ENCODE results near the gene SHB. TPM values are rescaled to one million over a fixed set of nuclear protein-coding genes. Genes with fewer than 3 reads are reported as not detected.

The SHB gene
- total RNA-seq, 2 experiments from 2014 or later = 1.1 to 1.2 TPM

DNA sequence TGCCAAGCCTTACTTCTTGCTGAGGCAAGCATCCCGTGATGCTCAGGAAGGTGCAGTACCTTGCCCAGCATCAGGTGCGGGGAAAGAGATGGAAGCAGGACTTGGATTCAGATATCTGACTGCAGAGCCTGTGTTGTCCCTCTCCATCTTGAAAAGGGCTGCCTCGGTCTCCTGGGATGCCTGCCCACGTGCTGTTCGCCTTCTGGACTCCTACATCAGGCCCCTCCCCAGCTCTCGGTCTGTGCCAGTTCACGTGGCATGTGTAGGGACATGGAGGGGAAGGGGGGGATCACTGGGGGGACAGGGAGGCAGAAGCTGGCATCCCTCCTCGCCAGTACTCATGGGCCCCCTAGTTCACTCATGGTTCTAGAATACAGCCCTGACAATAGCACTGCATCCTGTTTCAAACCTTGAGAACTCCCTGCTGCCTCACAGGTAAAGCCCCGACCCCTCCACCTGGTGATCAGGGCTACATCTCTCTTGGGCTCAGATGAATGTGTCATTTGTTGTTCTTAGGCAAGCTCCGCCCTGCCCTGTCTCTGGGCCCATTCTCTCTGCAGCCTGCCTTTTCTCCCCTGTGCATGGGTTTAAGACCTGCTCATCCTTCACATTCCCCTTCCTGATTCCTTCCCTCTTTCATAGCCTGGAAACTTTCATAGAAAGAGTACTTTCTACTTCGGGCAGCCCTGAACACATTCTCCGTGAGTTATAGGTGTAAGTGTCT is 126.2 kb downstream of the SHB start:
- H3K9me3 Mint-ChIP-seq = no peaks in the 10 kb centered on the region
- no peaks in the 10 kb centered on the region for H3K27me3 Mint-ChIP-seq
- H3K27me3 ChIP-seq (ENCODE audit: control insufficient read depth in 1 of 2, insufficient read depth in 2 of 2, low read length in 2 of 2) = no peaks in the 10 kb centered on the region
- no peaks in the 10 kb centered on the region for H3K36me3 ChIP-seq (ENCODE audit: insufficient read depth, low read length)
- ATAC-seq (ENCODE audit: poor library complexity) = no peak
- H3K4me1 ChIP-seq (ENCODE audit: insufficient read depth, low read length) = no peaks in the 10 kb centered on the region
- H3K27ac Mint-ChIP-seq = no peak overlapping the region
- TF ChIP-seq CTCF (IDR thresholded peaks at IDR 0.05) = no peak
- ChIA-PET POLR2A (no interaction called here), CTCF (no interaction called here)
- no peaks in the 10 kb centered on the region for H3K4me1 Mint-ChIP-seq (ENCODE audit: low read depth)
- H3K4me3 Mint-ChIP-seq = no peak overlapping the region
- no peak for DNase-seq
- H3K9me3 ChIP-seq (ENCODE audit: control insufficient read depth in 1 of 2, insufficient read depth in 1 of 2, low read length in 2 of 2) = no peaks in the 10 kb centered on the region
- intact Hi-C loops (cut with DNase I, micrococcal nuclease) = no loop called here
- H3K36me3 Mint-ChIP-seq (ENCODE audit: low read depth) = no peaks in the 10 kb centered on the region
- H3K27ac ChIP-seq (ENCODE audit: low read depth in 1 of 2, low read length in 2 of 2) = no peak overlapping the region
- H3K4me3 ChIP-seq (ENCODE audit: low read length) = no peak overlapping the region

DNA sequence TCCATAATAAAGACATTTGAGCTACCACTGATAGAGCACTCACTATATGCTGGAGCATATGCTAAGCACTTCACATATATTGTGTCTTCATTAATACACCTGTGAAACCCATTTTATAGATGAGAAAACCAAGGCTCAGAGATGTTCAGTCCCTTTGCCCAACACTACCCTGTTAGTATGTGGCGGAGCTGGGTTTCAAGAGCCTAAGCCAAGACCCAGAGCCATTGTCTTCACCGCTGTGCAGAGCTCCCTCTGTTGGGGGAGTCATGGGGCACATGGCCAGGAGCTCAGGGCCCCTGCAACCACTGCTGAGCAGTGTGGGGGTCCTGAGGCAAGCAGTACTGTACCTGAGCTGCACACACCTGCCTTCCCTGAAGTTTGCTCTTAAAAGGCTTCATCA is 127.8 kb downstream of the SHB start:
- Mint-ChIP-seq H3K4me1 (ENCODE audit: low read depth) (no peaks in the 10 kb centered on the region), H3K4me3 (no peak overlapping the region), H3K27me3 (no peaks in the 10 kb centered on the region), H3K9me3 (no peaks in the 10 kb centered on the region), H3K27ac (no peak overlapping the region), H3K36me3 (ENCODE audit: low read depth) (no peaks in the 10 kb centered on the region)
- Histone ChIP-seq H3K36me3 (ENCODE audit: insufficient read depth, low read length) (no peaks in the 10 kb centered on the region), H3K27me3 (ENCODE audit: control insufficient read depth in 1 of 2, insufficient read depth in 2 of 2, low read length in 2 of 2) (no peaks in the 10 kb centered on the region), H3K9me3 (ENCODE audit: control insufficient read depth in 1 of 2, insufficient read depth in 1 of 2, low read length in 2 of 2) (no peaks in the 10 kb centered on the region), H3K4me1 (ENCODE audit: insufficient read depth, low read length) (no peaks in the 10 kb centered on the region), H3K4me3 (ENCODE audit: low read length) (no peak overlapping the region), H3K27ac (ENCODE audit: low read depth in 1 of 2, low read length in 2 of 2) (no peak overlapping the region)
- ChIA-PET POLR2A (interaction anchor here (0.8 kb wide), 1 partner anchor 58 kb away, joined by 3 read pairs; no protein-coding TSS in a partner anchor), CTCF (interaction anchor here (1.5 kb wide), 1 partner anchor 27 kb away, joined by 3 read pairs; no protein-coding TSS in a partner anchor)
- ATAC-seq (ENCODE audit: poor library complexity) (no peak), DNase-seq (no peak)
- no peak for TF ChIP-seq CTCF (IDR thresholded peaks at IDR 0.05)
- intact Hi-C loops (cut with DNase I, micrococcal nuclease) = no loop called here

- ATAC-seq (ENCODE audit: poor library complexity) = no peak
- H3K36me3 Mint-ChIP-seq (ENCODE audit: low read depth) = no peaks in the 10 kb centered on the region
- DNase-seq = no peak
- H3K27ac ChIP-seq (ENCODE audit: low read depth in 1 of 2, low read length in 2 of 2) = no peak overlapping the region
- no peaks in the 10 kb centered on the region for H3K4me1 ChIP-seq (ENCODE audit: insufficient read depth, low read length)
- H3K4me1 Mint-ChIP-seq (ENCODE audit: low read depth) = no peaks in the 10 kb centered on the region
- H3K4me3 Mint-ChIP-seq = no peak overlapping the region
- intact Hi-C loops (cut with DNase I, micrococcal nuclease) = loop anchor here in 1 of 2 experiments (10.0 kb wide), 1 partner anchor 65 kb away; no protein-coding TSS in a partner anchor
- no peaks in the 10 kb centered on the region for H3K27me3 ChIP-seq (ENCODE audit: control insufficient read depth in 1 of 2, insufficient read depth in 2 of 2, low read length in 2 of 2)
- no peaks in the 10 kb centered on the region for H3K9me3 ChIP-seq (ENCODE audit: control insufficient read depth in 1 of 2, insufficient read depth in 1 of 2, low read length in 2 of 2)
- no peak for TF ChIP-seq CTCF (IDR thresholded peaks at IDR 0.05)
- ChIA-PET CTCF (no interaction called here), POLR2A (no interaction called here)
- no peaks in the 10 kb centered on the region for H3K27me3 Mint-ChIP-seq
- H3K9me3 Mint-ChIP-seq = no peaks in the 10 kb centered on the region
- no peaks in the 10 kb centered on the region for H3K36me3 ChIP-seq (ENCODE audit: insufficient read depth, low read length)
- no peak overlapping the region for H3K27ac Mint-ChIP-seq
- no peak overlapping the region for H3K4me3 ChIP-seq (ENCODE audit: low read length)
Measured at GRCh38 chr9:37939575-37940095, 129.4 kb downstream of the SHB start.
